Activated CD4-positive, alpha-beta T cell treated with anti-CD3 and anti-CD28 coated beads, Interleukin-2, amount 10 ng/mL, durations not matched to agents 7 days and 5 days (primary cell): ENCODE data around the gene ANKRD42. TPM values are rescaled to one million over a fixed set of nuclear protein-coding genes. Genes with fewer than 3 reads are reported as not detected.

Experiments used
- CTCF ChIA-PET: fragments of 350-600 bp; sonication (Branson Sonifier 250); formaldehyde crosslinking; loops from one replicate; lab custom pipeline; 2021; ENCODE audit warnings: antibody characterized with exemption; lab: Charles Lee
- POLR2A ChIA-PET: fragments of 350-600 bp; sonication (Branson Sonifier 250); formaldehyde crosslinking; loops from one replicate; lab custom pipeline; 2021; ENCODE audit warnings: antibody characterized with exemption; lab: Charles Lee
- DNase-seq: peaks from one replicate; pipeline ENCODE4 v3.0.0-alpha.2; 2020
- H3K27ac Mint-ChIP-seq: one replicate; pipeline ENCODE4 v1.8.0; 2021; ENCODE audit warnings: mild to moderate bottlenecking, moderate library complexity, mixed read lengths
- H3K27me3 Mint-ChIP-seq: one replicate; pipeline ENCODE4 v1.8.0; 2021; ENCODE audit warnings: mixed read lengths
- H3K36me3 Mint-ChIP-seq: one replicate; pipeline ENCODE4 v1.8.0; 2021; ENCODE audit warnings: low read depth, mixed read lengths
- H3K4me1 Mint-ChIP-seq: one replicate; pipeline ENCODE4 v1.8.0; 2021; ENCODE audit warnings: mixed read lengths
- H3K4me3 Mint-ChIP-seq: one replicate; pipeline ENCODE4 v1.8.0; 2021; ENCODE audit warnings: mild to moderate bottlenecking, moderate library complexity, mixed read lengths
- H3K9me3 Mint-ChIP-seq: one replicate; pipeline ENCODE4 v1.8.0; 2021; ENCODE audit warnings: mixed read lengths
- total RNA-seq, 2 experiments: library from RNA; stranded (reverse); gene quantifications; one replicate each; pipeline ENCODE4 v1.2.3, GENCODE V29; 2021

ANKRD42 gene
- total RNA-seq, 2 experiments from 2014 or later, result 1.8 to 2.2 TPM

DNA sequence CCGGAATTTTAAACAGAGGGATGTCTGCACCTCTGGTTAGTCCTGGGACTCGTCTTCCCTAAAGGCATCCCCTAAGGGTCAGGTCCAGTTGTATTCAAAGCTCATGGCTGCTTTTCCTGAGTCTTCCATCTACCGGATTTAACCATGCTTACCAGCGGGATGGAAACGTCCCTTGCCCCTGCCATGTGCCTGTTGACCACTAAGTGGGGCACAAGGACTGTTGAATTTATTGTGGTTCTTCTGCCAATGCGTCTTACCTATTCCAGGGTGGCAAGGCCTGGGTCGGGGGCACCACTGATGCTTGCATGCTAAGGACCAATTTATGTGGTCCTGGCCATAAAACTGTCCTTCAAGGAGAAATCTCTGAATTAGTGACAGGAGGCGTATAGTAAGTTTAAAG lies 25.6 kb downstream of the ANKRD42 start:
- no peak for DNase-seq
- Mint-ChIP-seq H3K4me1 (no peaks in the 10 kb centered on the region), H3K27me3 (peaks cover 15% of the 10 kb centered on the region), H3K27ac (no peak overlapping the region), H3K36me3 (no peaks in the 10 kb centered on the region), H3K4me3 (no peak overlapping the region), H3K9me3 (no peaks in the 10 kb centered on the region)
- ChIA-PET POLR2A (no interaction called here), CTCF (no interaction called here)

DNA sequence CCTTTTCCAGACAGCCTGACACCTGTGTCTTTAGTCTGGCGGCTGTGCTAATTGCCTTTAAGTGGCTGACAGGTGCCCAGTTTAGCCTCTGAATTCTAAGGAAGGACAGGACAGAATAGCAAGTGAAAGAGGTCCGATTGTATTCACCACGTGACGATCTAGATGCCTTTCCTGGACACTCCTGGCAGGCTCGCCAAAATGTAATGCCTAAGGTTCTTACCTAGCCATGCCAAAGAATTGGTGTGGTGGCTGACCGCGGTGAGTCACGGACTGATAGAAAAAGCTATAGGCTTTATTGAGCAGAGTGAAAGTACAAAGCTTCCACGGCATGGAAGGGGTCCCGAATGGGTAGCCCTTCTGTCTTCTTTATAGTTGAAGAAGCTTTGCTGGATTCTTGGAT lies 26.7 kb downstream of the ANKRD42 start:
- peaks cover 15% of the 10 kb centered on the region for H3K27me3 Mint-ChIP-seq
- no peaks in the 10 kb centered on the region for H3K4me1 Mint-ChIP-seq
- DNase-seq, result no peak
- H3K4me3 Mint-ChIP-seq, result no peak overlapping the region
- CTCF ChIA-PET, result no interaction called here
- no peaks in the 10 kb centered on the region for H3K36me3 Mint-ChIP-seq
- H3K9me3 Mint-ChIP-seq, result no peaks in the 10 kb centered on the region
- POLR2A ChIA-PET, result no interaction called here
- no peak overlapping the region for H3K27ac Mint-ChIP-seq

DNA sequence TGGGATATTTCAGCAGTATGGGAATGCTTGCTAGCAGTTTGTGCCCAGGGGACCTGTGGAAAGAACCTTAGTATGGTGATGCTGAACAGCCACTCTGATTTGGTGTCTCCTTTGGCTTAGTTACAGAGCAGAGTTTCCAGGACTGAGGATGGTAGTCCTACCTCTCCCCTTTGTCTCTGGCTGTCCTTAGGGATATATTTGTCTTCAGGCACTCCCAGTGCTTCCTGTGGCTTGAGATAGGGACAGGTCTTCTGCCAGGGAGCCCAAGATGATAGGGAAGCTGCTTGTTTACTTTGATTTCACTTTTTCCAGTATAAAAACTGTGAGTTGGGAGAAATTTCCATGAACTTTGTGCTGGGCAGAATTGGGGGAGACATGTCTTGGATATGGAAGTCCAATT lies 28.2 kb downstream of the ANKRD42 start:
- ChIA-PET CTCF (interaction anchor here (0.6 kb wide), 1 partner anchor 54 kb away, joined by 5 read pairs; no protein-coding TSS in a partner anchor), POLR2A (no interaction called here)
- no peak overlapping the region for H3K27ac Mint-ChIP-seq
- no peak overlapping the region for H3K4me3 Mint-ChIP-seq
- H3K36me3 Mint-ChIP-seq, result no peaks in the 10 kb centered on the region
- no peaks in the 10 kb centered on the region for H3K4me1 Mint-ChIP-seq
- no peaks in the 10 kb centered on the region for H3K9me3 Mint-ChIP-seq
- peaks cover 15% of the 10 kb centered on the region for H3K27me3 Mint-ChIP-seq
- no peak for DNase-seq

DNA sequence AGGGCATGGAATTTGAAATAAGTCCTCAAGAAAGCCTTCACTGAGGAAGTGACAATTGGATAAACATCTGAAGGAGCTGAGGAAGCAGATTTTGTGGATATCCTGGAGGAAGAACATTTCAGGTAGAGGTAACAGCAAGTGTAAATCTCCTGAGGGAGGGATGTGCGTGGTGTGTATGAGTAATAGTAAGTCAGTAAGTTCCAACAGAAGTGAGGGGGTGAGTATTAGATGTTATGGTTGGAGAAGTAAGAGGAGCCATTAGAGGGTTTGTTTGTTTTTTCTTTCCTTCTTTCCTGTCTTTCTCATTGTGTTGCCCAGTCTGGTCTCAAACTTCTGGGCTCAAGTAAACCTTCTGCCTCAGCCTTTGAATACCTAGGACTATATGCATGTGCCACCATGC lies 29.0 kb downstream of the ANKRD42 start:
- Mint-ChIP-seq H3K4me1 (no peaks in the 10 kb centered on the region), H3K27ac (no peak overlapping the region), H3K9me3 (no peaks in the 10 kb centered on the region), H3K4me3 (no peak overlapping the region), H3K27me3 (peaks cover 15% of the 10 kb centered on the region), H3K36me3 (no peaks in the 10 kb centered on the region)
- ChIA-PET CTCF (no interaction called here), POLR2A (no interaction called here)
- DNase-seq, result no peak

DNA sequence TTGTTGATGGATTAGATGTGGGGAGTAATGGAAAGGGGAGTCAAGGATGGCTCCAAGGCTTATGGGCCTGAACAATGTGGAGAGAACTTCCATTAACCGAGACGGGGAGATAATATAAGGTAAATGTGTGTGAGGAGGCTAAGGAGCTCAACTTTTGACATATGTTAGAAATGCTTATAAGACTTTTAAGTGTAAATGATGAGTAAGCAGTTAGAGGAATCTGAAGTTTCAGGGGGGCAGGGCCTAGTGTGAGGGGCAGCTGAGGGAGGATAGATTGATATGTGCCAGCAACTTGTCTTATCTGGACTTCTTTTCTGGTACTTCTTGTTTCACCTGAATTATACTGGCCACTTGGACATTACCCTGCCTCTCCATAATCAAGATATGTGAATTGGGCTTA lies 29.9 kb downstream of the ANKRD42 start:
- peaks cover 15% of the 10 kb centered on the region for H3K27me3 Mint-ChIP-seq

DNA sequence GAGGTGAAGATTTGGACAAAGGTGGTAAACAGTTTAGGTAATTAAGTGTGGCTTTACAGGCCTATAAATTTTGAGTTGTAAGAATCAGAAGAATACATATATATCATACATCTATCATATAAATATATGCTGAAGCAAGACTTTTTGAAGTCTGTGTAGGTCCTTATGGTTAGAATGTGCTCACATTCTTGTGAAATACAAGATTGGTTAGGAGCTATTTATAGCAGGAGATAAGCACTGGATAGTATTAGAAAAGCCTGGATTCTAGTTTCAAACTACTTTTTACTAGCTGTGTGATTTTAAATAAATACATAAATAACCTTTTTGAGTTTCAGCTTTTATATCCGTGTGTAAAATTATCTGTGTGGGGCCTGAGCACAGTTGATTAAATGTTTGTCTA lies 42.3 kb downstream of the ANKRD42 start:
- H3K9me3 Mint-ChIP-seq, result no peaks in the 10 kb centered on the region
- H3K4me1 Mint-ChIP-seq, result no peaks in the 10 kb centered on the region
- ChIA-PET CTCF (interaction anchor here (1.2 kb wide), 1 partner anchor 19 kb away, joined by 3 read pairs; no protein-coding TSS in a partner anchor), POLR2A (interaction anchor here (0.5 kb wide), 1 partner anchor 13 kb away, joined by 3 read pairs; no protein-coding TSS in a partner anchor)
- H3K36me3 Mint-ChIP-seq, result no peaks in the 10 kb centered on the region
- DNase-seq, result no peak
- no peak overlapping the region for H3K4me3 Mint-ChIP-seq
- peaks cover 6% of the 10 kb centered on the region for H3K27me3 Mint-ChIP-seq
- H3K27ac Mint-ChIP-seq, result no peak overlapping the region

More for the DNA sequence above, 29.9 kb downstream of the ANKRD42 start:
- Mint-ChIP-seq H3K27ac (no peak overlapping the region), H3K36me3 (no peaks in the 10 kb centered on the region), H3K4me3 (no peak overlapping the region), H3K9me3 (no peaks in the 10 kb centered on the region), H3K4me1 (no peaks in the 10 kb centered on the region)
- DNase-seq, result no peak
- CTCF ChIA-PET, result interaction anchor here (0.6 to 0.7 kb wide), 2 partner anchors 233 to 319 kb away, joined by 3 read pairs; no protein-coding TSS in a partner anchor
- POLR2A ChIA-PET, result interaction anchor here (0.6 kb wide), 1 partner anchor 10 kb away, joined by 3 read pairs; no protein-coding TSS in a partner anchor

DNA sequence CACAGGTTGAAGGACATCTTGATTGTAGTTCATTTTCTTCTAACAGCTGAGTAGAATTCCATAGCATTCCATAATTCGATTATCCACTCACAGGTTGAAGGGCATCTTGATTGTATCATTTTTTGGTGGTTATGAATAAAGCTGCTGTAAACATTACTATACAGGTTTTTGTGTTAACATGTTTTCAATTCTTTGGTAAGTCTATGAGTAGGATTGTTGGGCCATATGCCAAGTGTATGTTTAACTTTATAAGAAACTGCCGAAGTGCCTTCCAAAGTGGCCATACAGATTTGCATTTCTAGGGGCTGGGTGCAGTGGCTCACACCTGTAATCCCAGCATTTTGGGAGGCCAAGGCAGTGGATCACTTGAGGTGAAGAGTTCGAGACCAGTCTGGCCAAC lies 44.6 kb downstream of the ANKRD42 start:
- no peak overlapping the region for H3K27ac Mint-ChIP-seq
- CTCF ChIA-PET, result interaction anchor here (0.7 to 1.5 kb wide), 2 partner anchors 13 to 1496 kb away, joined by 3 read pairs; no protein-coding TSS in a partner anchor
- no peaks in the 10 kb centered on the region for H3K9me3 Mint-ChIP-seq
- H3K36me3 Mint-ChIP-seq, result no peaks in the 10 kb centered on the region
- H3K27me3 Mint-ChIP-seq, result peaks cover 2% of the 10 kb centered on the region
- DNase-seq, result no peak
- POLR2A ChIA-PET, result interaction anchor here (0.5 kb wide), 1 partner anchor 26 kb away, joined by 4 read pairs; no protein-coding TSS in a partner anchor
- no peak overlapping the region for H3K4me3 Mint-ChIP-seq
- no peaks in the 10 kb centered on the region for H3K4me1 Mint-ChIP-seq

DNA sequence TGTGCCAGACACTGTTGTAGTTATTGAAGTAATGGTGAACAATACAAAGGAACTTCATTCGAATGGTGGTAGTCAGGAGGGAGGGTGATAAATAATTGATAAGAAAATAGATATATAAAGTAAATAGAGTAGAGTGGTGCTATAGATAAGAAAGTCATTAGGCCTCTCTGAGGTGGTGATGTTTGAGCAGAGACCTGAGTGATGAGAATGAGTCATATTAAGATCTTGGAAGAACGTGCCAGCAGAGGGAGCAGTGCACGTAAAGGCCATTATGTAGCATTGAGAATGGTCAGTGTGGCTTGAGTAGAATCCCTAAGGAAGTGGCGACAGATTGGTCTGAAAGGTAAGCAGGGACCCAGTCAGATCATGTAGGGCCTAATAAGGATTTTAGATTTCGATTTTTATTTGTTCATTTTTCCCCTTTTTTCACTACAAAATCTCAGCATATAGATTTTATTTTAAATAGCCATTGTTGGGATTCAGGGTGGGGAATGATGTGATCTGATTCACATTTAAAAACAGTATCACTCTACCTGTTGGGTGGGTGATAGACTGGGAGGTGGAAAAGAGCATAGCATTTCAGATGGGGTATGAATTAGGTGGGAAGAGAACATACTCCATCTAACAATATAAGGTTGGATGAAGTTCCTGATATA lies 47.9 kb downstream of the ANKRD42 start:
- ChIA-PET CTCF (no interaction called here), POLR2A (no interaction called here)
- Mint-ChIP-seq H3K27me3 (no peaks in the 10 kb centered on the region), H3K4me1 (no peaks in the 10 kb centered on the region), H3K9me3 (no peaks in the 10 kb centered on the region), H3K36me3 (no peaks in the 10 kb centered on the region), H3K27ac (no peak overlapping the region), H3K4me3 (no peak overlapping the region)
- DNase-seq, result peak; percentile 17

DNA sequence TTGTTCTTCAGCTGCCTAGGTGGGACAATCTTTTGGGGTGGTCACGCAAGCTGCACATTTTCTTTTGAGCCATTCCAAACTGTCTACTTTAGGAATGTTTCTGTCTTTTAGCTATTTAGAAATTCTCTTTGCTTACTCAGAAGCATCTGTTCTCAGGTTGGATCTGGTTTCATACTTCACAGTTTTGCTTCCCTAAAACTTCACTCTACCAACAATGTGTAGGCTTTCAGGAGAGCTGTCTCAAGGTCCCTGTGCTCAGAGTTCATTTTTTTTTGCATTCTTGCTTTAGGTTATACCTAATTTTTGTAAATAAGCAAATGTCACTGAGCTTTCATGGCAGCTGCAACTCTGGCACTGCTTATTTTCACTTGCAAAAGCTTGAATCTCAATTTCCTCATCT lies 55.9 kb downstream of the ANKRD42 start:
- Mint-ChIP-seq H3K4me3 (no peak overlapping the region), H3K4me1 (peaks cover 6% of the 10 kb centered on the region), H3K9me3 (no peaks in the 10 kb centered on the region), H3K27me3 (peaks cover 2% of the 10 kb centered on the region), H3K36me3 (no peaks in the 10 kb centered on the region), H3K27ac (no peak overlapping the region)
- DNase-seq, result no peak
- ChIA-PET POLR2A (interaction anchor here (0.8 kb wide), 1 partner anchor 13 kb away, joined by 3 read pairs; no protein-coding TSS in a partner anchor), CTCF (interaction anchor here (0.7 to 3.3 kb wide), 8 partner anchors 14 to 1419 kb away, joined by 3 to 15 read pairs (median 3); no protein-coding TSS in a partner anchor)

DNA sequence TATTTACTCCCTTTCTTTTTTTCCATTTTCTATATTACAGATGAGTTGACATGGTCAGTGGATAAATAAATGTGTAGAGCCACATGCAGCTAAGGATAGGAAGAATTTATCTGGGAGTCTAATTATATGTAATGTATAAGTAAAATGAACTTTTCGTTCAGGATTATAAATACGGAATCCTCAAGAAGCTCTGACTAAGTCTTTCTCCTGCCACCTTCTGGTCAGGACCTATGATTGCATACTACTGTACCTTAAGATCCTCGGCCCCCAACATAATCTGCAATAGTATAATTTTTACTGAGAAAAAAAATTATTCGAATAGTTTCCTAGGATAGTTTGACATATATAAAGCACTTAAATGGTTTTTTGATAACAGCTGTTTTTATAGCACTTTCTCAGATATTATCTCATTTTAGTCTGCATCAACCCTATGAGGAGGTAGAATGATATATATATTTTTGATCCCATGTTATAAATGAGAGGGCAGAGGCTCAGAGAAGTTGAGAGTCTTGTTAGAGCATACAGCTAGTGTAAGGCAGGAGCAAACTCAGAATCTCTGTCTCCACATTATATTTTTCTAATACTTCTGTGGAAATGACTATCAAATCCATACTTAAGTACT lies 56.6 kb downstream of the ANKRD42 start:
- no peaks in the 10 kb centered on the region for H3K36me3 Mint-ChIP-seq
- no peaks in the 10 kb centered on the region for H3K9me3 Mint-ChIP-seq
- ChIA-PET CTCF (interaction anchor here (0.7 to 3.3 kb wide), 10 partner anchors 11 to 382 kb away, joined by 3 to 15 read pairs (median 3); partner anchors contain the start of genes DDIAS and PRCP), POLR2A (no interaction called here)
- H3K27me3 Mint-ChIP-seq, result peaks cover 2% of the 10 kb centered on the region
- DNase-seq, result peak; percentile 40
- H3K4me1 Mint-ChIP-seq, result peaks cover 6% of the 10 kb centered on the region
- no peak overlapping the region for H3K27ac Mint-ChIP-seq
- H3K4me3 Mint-ChIP-seq, result no peak overlapping the region

DNA sequence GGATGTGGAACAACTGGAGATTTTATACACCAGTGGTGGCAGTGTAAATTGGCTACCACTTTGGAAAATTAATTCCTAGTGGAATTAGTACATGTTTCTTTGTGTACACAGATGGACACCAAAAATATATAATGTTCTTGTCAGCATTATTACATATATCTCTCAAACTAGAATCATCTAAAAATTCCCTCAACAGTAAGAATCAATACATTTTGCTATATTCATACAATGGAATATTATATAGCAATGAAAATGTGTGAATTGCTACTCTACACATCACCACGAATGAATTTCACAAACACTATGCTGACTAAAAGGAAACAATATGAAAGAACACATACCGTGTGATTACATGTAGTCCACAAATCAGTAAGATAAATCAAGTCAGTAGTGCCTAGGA lies 58.8 kb downstream of the ANKRD42 start:
- Mint-ChIP-seq H3K9me3 (no peaks in the 10 kb centered on the region), H3K4me3 (no peak overlapping the region), H3K36me3 (no peaks in the 10 kb centered on the region), H3K27me3 (peaks cover 2% of the 10 kb centered on the region), H3K27ac (no peak overlapping the region), H3K4me1 (peaks cover 6% of the 10 kb centered on the region)
- CTCF ChIA-PET, result no interaction called here
- no peak for DNase-seq
- POLR2A ChIA-PET, result no interaction called here

DNA sequence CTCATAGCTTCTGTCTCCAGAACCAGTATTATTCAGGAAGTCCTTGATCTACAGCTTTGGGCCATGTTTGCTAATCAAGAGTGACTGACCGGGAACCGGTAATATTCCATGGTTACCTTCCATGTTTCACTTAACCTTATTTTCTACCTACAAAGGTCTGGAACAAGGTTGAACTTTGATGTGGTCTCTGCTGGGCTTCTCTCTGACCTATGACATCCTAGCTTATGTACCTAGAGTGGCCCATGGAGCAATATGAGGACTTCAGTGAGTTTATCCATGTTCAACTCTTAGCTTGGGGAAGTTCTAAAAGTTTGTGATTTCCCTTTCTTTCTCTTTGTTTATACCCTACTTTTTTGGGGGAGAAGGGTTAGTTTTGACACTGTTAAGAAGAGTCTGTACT lies 59.4 kb downstream of the ANKRD42 start:
- DNase-seq, result no peak
- H3K27me3 Mint-ChIP-seq, result peaks cover 2% of the 10 kb centered on the region
- H3K36me3 Mint-ChIP-seq, result no peaks in the 10 kb centered on the region
- no peaks in the 10 kb centered on the region for H3K9me3 Mint-ChIP-seq
- H3K4me1 Mint-ChIP-seq, result peaks cover 6% of the 10 kb centered on the region
- no peak overlapping the region for H3K4me3 Mint-ChIP-seq
- POLR2A ChIA-PET, result no interaction called here
- CTCF ChIA-PET, result no interaction called here
- no peak overlapping the region for H3K27ac Mint-ChIP-seq

DNA sequence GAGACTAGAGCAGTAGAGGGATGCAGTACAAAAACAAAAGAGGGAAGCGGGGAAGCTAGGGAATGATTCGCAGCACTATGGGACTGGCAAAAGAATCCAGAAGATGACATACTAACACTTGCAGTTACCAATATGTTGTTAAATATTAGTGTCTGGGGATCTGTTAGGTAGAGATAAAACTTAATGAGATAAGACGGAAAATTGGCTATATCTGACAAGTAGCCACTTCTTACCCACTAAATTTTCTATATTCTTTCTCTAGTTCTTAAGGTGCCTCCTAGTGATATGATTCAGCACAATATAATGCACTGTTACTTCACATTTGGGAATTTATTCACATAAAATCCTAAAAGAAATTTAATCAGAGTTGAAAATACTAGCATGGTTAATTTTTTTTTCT lies 61.9 kb downstream of the ANKRD42 start:
- no peak overlapping the region for H3K4me3 Mint-ChIP-seq

More for the DNA sequence above, 61.9 kb downstream of the ANKRD42 start:
- no peak for DNase-seq
- Mint-ChIP-seq H3K27me3 (peaks cover 2% of the 10 kb centered on the region), H3K9me3 (no peaks in the 10 kb centered on the region), H3K36me3 (peaks cover 4% of the 10 kb centered on the region), H3K4me1 (no peaks in the 10 kb centered on the region), H3K27ac (no peak overlapping the region)
- CTCF ChIA-PET, result interaction anchor here (1.8 kb wide), 1 partner anchor 10 kb away, joined by 5 read pairs; no protein-coding TSS in a partner anchor
- POLR2A ChIA-PET, result no interaction called here
